Urinary bladder (tissue), 2 donors: ENCODE results near the gene KRTAP24-1. TPM values are rescaled to one million over a fixed set of nuclear protein-coding genes. Genes with fewer than 3 reads are reported as not detected.

ENCODE experiments used
- polyA plus RNA-seq: library from polyadenylated mRNA; stranded (reverse); fragments of 200-250 nt; gene quantifications from one replicate; pipeline ENCODE4 v1.2.3, GENCODE V29; 2013
- total RNA-seq: library from RNA; depleted of rRNA; stranded (reverse); fragments of >200 nt; gene quantifications from one replicate; pipeline ENCODE4 v1.2.3, GENCODE V29; 2014
- donor health status: healthy.

KRTAP24-1 gene
- total and polyA plus RNA-seq, 2 donors, result not detected

Other genes with a start within 250 kb of the KRTAP24-1 start
- not detected for gene CLDN17, start 116.1 kb downstream of the KRTAP24-1 start, total RNA-seq
- gene CLDN17, start 116.1 kb downstream of the KRTAP24-1 start, polyA plus RNA-seq, result not detected
- 1.6 TPM for gene CLDN8, start 66.9 kb downstream of the KRTAP24-1 start, total RNA-seq
- gene CLDN8, start 66.9 kb downstream of the KRTAP24-1 start, polyA plus RNA-seq, result 0.04 TPM
- not detected for gene KRTAP25-1, start 6.6 kb upstream of the KRTAP24-1 start, total RNA-seq
- not detected for gene KRTAP25-1, start 6.6 kb upstream of the KRTAP24-1 start, polyA plus RNA-seq
- gene KRTAP26-1, start 37.4 kb upstream of the KRTAP24-1 start, total RNA-seq, result not detected
- gene KRTAP26-1, start 37.4 kb upstream of the KRTAP24-1 start, polyA plus RNA-seq, result not detected
- not detected for gene KRTAP27-1, start 54.7 kb upstream of the KRTAP24-1 start, total RNA-seq
- not detected for gene KRTAP27-1, start 54.7 kb upstream of the KRTAP24-1 start, polyA plus RNA-seq
- not detected for gene KRTAP23-1, start 65.7 kb upstream of the KRTAP24-1 start, total RNA-seq
- not detected for gene KRTAP23-1, start 65.7 kb upstream of the KRTAP24-1 start, polyA plus RNA-seq
- not detected for gene KRTAP13-2, start 89.3 kb upstream of the KRTAP24-1 start, total RNA-seq
- gene KRTAP13-2, start 89.3 kb upstream of the KRTAP24-1 start, polyA plus RNA-seq, result not detected
- gene KRTAP13-1, start 113.1 kb upstream of the KRTAP24-1 start, total RNA-seq, result not detected
- not detected for gene KRTAP13-1, start 113.1 kb upstream of the KRTAP24-1 start, polyA plus RNA-seq
- gene KRTAP13-3, start 143.0 kb upstream of the KRTAP24-1 start, total RNA-seq, result not detected
- not detected for gene KRTAP13-3, start 143.0 kb upstream of the KRTAP24-1 start, polyA plus RNA-seq
- not detected for gene KRTAP13-4, start 147.3 kb upstream of the KRTAP24-1 start, total RNA-seq
- gene KRTAP13-4, start 147.3 kb upstream of the KRTAP24-1 start, polyA plus RNA-seq, result not detected
- not detected for gene KRTAP15-1, start 157.3 kb upstream of the KRTAP24-1 start, total RNA-seq
- not detected for gene KRTAP15-1, start 157.3 kb upstream of the KRTAP24-1 start, polyA plus RNA-seq
- not detected for gene KRTAP19-1, start 197.4 kb upstream of the KRTAP24-1 start, total RNA-seq
- gene KRTAP19-1, start 197.4 kb upstream of the KRTAP24-1 start, polyA plus RNA-seq, result not detected
- gene KRTAP19-2, start 204.5 kb upstream of the KRTAP24-1 start, total RNA-seq, result not detected
- not detected for gene KRTAP19-2, start 204.5 kb upstream of the KRTAP24-1 start, polyA plus RNA-seq
- gene KRTAP19-3, start 209.1 kb upstream of the KRTAP24-1 start, total RNA-seq, result not detected
- not detected for gene KRTAP19-3, start 209.1 kb upstream of the KRTAP24-1 start, polyA plus RNA-seq
- not detected for gene KRTAP19-4, start 214.2 kb upstream of the KRTAP24-1 start, total RNA-seq
- gene KRTAP19-4, start 214.2 kb upstream of the KRTAP24-1 start, polyA plus RNA-seq, result not detected
- gene KRTAP19-5, start 219.2 kb upstream of the KRTAP24-1 start, total RNA-seq, result not detected
- not detected for gene KRTAP19-5, start 219.2 kb upstream of the KRTAP24-1 start, polyA plus RNA-seq